ENCODE results near the gene ACY1. TPM values are rescaled to one million over a fixed set of nuclear protein-coding genes. Genes with fewer than 3 reads are reported as not detected.

ACY1 gene
- total RNA-seq, 2 experiments from 2014 or later, result 18.1 to 21.3 TPM

- Mint-ChIP-seq H3K27me3 (no peaks in the 10 kb centered on the region), H3K4me3 (peak overlapping the region; percentile 98), H3K4me1 (peaks cover 30% of the 10 kb centered on the region), H3K9me3 (ENCODE audit: low read depth) (no peaks in the 10 kb centered on the region), H3K36me3 (no peaks in the 10 kb centered on the region), H3K27ac (peak overlapping the region; percentile 92)
- ATAC-seq (peak; percentile 24), DNase-seq (no peak)
- CTCF ChIA-PET, result interaction anchor here (0.7 to 4.8 kb wide), 25 partner anchors 9 to 585 kb away, joined by 3 to 70 read pairs (median 6); partner anchors contain the start of genes ACY1, DCAF1, DUSP7 and GPR62
Observed at GRCh38 chr3:51974277-51974962, 8.9 kb upstream of the ACY1 start.

DNA sequence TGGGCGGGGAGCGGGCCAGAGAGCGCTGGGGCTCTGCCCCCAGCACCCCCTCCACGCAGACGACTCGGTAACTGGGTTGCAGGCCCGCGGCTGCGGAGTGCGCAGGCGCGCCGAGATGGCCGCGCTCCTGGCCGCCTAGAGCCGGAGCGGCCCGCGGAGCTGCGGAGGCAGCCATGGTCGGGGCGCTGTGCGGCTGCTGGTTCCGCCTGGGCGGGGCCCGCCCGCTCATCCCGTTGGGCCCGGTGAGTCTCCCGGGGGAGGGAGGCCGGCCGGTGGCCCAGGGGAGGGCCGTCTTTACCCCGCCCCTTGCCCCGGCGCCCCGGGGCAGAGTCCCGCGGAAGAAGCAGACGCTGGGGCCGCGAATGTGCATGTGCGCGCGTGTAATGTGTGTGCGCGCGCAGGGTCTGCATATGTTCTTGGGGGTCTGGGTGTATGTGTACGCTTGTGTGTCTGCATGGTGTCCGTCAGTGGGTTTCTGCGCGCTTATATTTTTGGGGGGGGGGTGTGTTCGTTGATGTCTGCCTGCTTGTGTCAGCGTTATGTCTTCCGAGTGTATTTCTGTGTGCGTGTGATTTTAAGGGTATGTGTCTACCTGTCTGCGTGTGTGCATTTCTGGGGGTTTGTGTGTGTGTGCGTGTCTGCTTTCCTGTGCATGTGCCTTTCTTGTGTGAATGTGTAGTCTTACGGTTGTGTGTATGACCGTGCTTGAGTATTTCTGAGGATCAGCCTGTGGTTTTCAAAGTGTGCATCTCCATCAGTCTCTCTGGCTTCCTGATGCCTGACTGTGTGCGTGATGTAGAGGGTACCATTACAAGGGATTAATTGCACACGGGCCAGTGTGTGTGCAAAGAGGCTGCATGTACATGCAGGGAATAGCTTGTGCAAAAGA, 8.1 kb upstream of the ACY1 start, which contains the start of gene ABHD14A:
ABHD14A (plus strand) TSS at position 102 of the 889 bp plus-strand sequence; CDS start at position 174, 72 bp downstream.
- peak; percentile 77 for DNase-seq
- Mint-ChIP-seq H3K27me3 (no peaks in the 10 kb centered on the region), H3K27ac (peak within 1 kb of the TSS; percentile 92), H3K36me3 (no peaks in the 10 kb centered on the region), H3K4me1 (peaks cover 30% of the 10 kb centered on the region), H3K4me3 (peak within 1 kb of the TSS; percentile 98), H3K9me3 (ENCODE audit: low read depth) (no peaks in the 10 kb centered on the region)
- peak; percentile 83 for ATAC-seq
- CTCF ChIA-PET, result interaction anchor here (0.7 to 4.8 kb wide), 9 partner anchors 8 to 180 kb away, joined by 5 to 70 read pairs (median 15); partner anchors contain the start of genes ACY1, DUSP7, PARP3 and POC1A

DNA sequence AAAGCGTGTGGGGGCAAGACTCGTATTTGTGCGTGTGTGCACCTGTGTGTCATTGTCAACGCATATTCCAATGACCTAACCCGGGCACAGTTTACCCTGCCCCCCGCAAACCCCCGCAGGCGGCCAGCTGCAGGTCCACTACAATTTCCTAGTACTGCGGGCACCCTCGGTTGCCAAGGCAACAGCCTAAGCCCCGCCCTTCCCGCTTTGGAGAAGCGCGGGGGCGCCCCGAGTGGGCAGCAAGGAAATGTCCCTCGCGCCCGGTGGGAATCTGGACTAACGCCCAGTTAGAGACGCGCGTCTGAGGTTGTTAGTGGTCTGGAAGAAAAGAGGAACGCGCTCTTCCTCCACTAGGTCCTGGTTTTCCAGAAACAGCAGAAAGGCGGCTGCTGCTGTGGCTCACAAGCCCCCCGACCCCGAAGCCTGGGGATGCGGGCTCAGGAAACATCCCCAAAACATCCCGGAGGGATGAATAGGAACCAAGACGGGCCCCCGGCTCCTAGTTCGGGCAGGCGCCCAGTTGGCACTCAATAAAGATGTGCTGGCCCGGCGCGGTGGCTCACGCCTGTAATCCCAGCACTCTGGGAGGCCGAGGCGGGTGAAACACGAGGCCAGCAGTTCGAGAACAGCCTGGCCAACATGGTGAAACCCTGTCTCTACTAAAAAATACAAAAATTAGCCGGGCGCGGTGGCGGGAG, 7.3 kb upstream of the ACY1 start:
- Mint-ChIP-seq H3K9me3 (ENCODE audit: low read depth) (no peaks in the 10 kb centered on the region), H3K4me3 (peak overlapping the region; percentile 79), H3K36me3 (no peaks in the 10 kb centered on the region), H3K27ac (no peak overlapping the region), H3K27me3 (no peaks in the 10 kb centered on the region), H3K4me1 (peaks cover 34% of the 10 kb centered on the region)
- CTCF ChIA-PET, result interaction anchor here (1.1 to 4.8 kb wide), 2 partner anchors 8 to 34 kb away, joined by 4 to 65 read pairs; partner anchors contain the start of genes PARP3 and RRP9
- DNase-seq, result peak; percentile 66
- no peak for ATAC-seq

- peaks cover 40% of the 10 kb centered on the region for H3K4me1 Mint-ChIP-seq
- no peaks in the 10 kb centered on the region for H3K27me3 Mint-ChIP-seq
- ATAC-seq, result no peak
- CTCF ChIA-PET, result interaction anchor here (0.8 to 1.4 kb wide), 3 partner anchors 24 to 145 kb away, joined by 3 to 4 read pairs (median 3); partner anchors contain the start of gene RRP9
- H3K36me3 Mint-ChIP-seq, result peaks cover 3% of the 10 kb centered on the region
- H3K27ac Mint-ChIP-seq, result peak overlapping the region; percentile 61
- H3K4me3 Mint-ChIP-seq, result no peak overlapping the region
- peak; percentile 63 for DNase-seq
- H3K9me3 Mint-ChIP-seq (ENCODE audit: low read depth), result no peaks in the 10 kb centered on the region
Observed at GRCh38 chr3:51977446-51978142, 5.7 kb upstream of the ACY1 start.

- H3K9me3 Mint-ChIP-seq (ENCODE audit: low read depth), result no peaks in the 10 kb centered on the region
- peaks cover 3% of the 10 kb centered on the region for H3K36me3 Mint-ChIP-seq
- H3K4me3 Mint-ChIP-seq, result no peak overlapping the region
- H3K4me1 Mint-ChIP-seq, result peaks cover 42% of the 10 kb centered on the region
- CTCF ChIA-PET, result interaction anchor here (1.4 kb wide), 1 partner anchor 23 kb away, joined by 3 read pairs; no protein-coding TSS in a partner anchor
- DNase-seq (no peak), ATAC-seq (no peak)
- no peaks in the 10 kb centered on the region for H3K27me3 Mint-ChIP-seq
- no peak overlapping the region for H3K27ac Mint-ChIP-seq
Observed at GRCh38 chr3:51978143-51978502, 5.2 kb upstream of the ACY1 start.

- peaks cover 3% of the 10 kb centered on the region for H3K36me3 Mint-ChIP-seq
- H3K27me3 Mint-ChIP-seq, result no peaks in the 10 kb centered on the region
- peaks cover 44% of the 10 kb centered on the region for H3K4me1 Mint-ChIP-seq
- no peaks in the 10 kb centered on the region for H3K9me3 Mint-ChIP-seq (ENCODE audit: low read depth)
- CTCF ChIA-PET, result interaction anchor here (0.9 kb wide), 1 partner anchor 39 kb away, joined by 3 read pairs; the partner anchor contains the start of gene RRP9
- ATAC-seq (no peak), DNase-seq (no peak)
- H3K4me3 Mint-ChIP-seq, result no peak overlapping the region
- no peak overlapping the region for H3K27ac Mint-ChIP-seq
Observed at GRCh38 chr3:51980253-51980652, 3.1 kb upstream of the ACY1 start.

DNA sequence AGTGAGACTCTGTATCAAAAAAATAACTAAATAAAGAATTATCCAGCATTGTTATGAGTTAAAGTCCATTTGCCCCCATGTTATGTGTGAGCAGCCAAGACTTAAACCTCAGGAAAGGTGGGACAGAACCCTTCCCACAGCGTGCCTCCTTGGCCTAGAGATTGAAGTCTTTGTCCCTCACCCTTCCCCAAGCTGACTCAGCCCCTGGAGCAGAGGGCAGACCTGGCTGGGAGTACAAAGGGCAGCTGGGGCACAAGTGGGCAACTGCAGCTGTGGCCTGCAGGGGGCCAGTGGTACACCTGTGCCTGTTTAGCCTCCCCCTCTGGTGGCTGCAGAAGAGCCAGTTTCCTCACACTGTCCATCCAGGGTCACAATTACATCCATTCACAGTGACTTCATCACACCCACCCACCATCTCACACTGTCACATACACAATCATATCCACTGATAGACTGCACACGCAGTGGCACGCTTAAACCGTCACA, 940 bp upstream of the ACY1 start:
- Mint-ChIP-seq H3K27me3 (no peaks in the 10 kb centered on the region), H3K27ac (peak overlapping the region; percentile 88), H3K36me3 (peaks cover 3% of the 10 kb centered on the region), H3K4me1 (peaks cover 30% of the 10 kb centered on the region), H3K9me3 (ENCODE audit: low read depth) (no peaks in the 10 kb centered on the region), H3K4me3 (peak overlapping the region; percentile 98)
- DNase-seq (peak; percentile 62), ATAC-seq (peak; percentile 38)
- CTCF ChIA-PET, result interaction anchor here (0.8 to 4.1 kb wide), 19 partner anchors 9 to 1062 kb away, joined by 3 to 70 read pairs (median 4); partner anchors contain the start of genes ABHD14A, ABHD14B, DUSP7 and GPR62

DNA sequence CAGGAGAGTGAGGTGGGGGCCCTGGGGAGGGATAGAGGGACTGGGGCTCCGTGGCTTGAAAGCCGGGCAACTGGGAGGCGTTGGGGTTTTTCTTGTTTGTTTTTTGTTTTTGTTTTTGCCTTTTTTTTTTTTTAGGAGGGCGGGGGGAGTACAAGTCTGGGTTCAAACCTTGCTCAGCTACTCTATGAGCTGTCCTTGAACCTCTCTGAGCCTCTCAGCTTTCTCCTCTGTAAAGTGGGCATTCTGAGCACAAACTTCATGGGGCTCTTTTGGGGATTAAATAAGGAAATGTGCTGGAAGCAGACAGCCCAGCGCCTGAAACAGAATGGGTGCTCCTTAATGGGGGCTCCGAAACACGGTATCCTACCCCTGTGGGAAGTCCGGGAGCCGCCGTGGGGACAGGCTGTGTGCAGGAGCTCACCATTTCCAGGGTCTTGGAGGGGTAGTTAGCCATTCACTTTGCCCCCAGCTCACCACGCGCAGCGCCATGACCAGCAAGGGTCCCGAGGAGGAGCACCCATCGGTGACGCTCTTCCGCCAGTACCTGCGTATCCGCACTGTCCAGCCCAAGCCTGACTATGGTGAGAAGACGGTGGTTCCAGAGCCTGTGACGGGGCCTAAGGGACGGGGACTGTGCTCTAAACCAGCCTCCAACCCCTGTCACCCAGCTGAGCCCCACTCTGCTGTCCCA, 388 bp downstream of the ACY1 start:
- peaks cover 3% of the 10 kb centered on the region for H3K36me3 Mint-ChIP-seq
- peak overlapping the region; percentile 88 for H3K27ac Mint-ChIP-seq
- H3K27me3 Mint-ChIP-seq, result no peaks in the 10 kb centered on the region
- CTCF ChIA-PET, result interaction anchor here (0.7 to 4.1 kb wide), 14 partner anchors 8 to 304 kb away, joined by 3 to 70 read pairs (median 7); partner anchors contain the start of genes ABHD14A, ABHD14B, DUSP7 and GLYCTK
- H3K4me1 Mint-ChIP-seq, result peaks cover 29% of the 10 kb centered on the region
- H3K9me3 Mint-ChIP-seq (ENCODE audit: low read depth), result no peaks in the 10 kb centered on the region
- ATAC-seq, result peak; percentile 1
- peak overlapping the region; percentile 98 for H3K4me3 Mint-ChIP-seq
- DNase-seq, result no peak

DNA sequence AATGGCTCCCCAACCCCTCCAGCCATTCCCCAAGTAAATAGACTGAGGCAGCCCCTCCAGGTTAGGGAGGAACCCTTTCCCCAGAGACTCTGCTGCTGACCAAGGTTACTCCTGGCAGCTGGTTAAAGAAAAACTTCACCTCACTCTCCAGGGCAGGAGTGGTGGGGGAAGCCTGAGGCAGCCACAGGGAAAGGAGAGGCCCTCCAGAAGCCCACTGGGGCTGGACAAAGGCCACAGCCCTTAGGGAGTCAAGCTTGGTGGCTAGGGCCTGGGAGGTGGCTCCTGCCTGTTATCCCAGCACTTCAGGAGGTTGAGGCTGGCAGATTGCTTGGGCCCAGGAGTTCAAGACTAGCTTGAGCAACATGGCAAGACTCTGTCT, 923 bp downstream of the ACY1 start:
- CTCF ChIA-PET, result interaction anchor here (0.8 to 4.1 kb wide), 5 partner anchors 11 to 68 kb away, joined by 4 to 70 read pairs (median 24); partner anchors contain the start of genes ABHD14A, ABHD14B, PARP3 and RPL29
- no peak for DNase-seq
- ATAC-seq, result no peak
- Mint-ChIP-seq H3K4me1 (peaks cover 29% of the 10 kb centered on the region), H3K4me3 (no peak overlapping the region), H3K36me3 (peaks cover 3% of the 10 kb centered on the region), H3K27me3 (no peaks in the 10 kb centered on the region), H3K27ac (peak overlapping the region; percentile 52), H3K9me3 (ENCODE audit: low read depth) (no peaks in the 10 kb centered on the region)

DNA sequence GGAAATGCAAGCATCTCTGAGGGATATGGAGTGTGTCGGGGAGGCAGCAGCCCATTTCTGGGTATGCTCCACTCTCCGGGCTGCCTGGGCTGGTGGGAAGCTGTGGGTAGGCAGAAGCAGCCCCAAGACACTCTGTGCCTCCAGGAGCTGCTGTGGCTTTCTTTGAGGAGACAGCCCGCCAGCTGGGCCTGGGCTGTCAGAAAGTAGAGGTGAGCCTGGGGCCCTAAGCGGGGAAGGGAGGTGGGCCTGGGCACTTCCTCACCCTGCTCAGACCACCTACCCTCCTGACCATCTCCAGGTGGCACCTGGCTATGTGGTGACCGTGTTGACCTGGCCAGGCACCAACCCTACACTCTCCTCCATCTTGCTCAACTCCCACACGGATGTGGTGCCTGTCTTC, 1.7 kb downstream of the ACY1 start:
- no peaks in the 10 kb centered on the region for H3K27me3 Mint-ChIP-seq
- ATAC-seq (no peak), DNase-seq (no peak)
- no peaks in the 10 kb centered on the region for H3K9me3 Mint-ChIP-seq (ENCODE audit: low read depth)
- H3K36me3 Mint-ChIP-seq, result peaks cover 3% of the 10 kb centered on the region
- peaks cover 29% of the 10 kb centered on the region for H3K4me1 Mint-ChIP-seq
- no peak overlapping the region for H3K4me3 Mint-ChIP-seq
- peak overlapping the region; percentile 42 for H3K27ac Mint-ChIP-seq
- CTCF ChIA-PET, result interaction anchor here (3.6 to 4.1 kb wide), 3 partner anchors 10 to 43 kb away, joined by 24 to 70 read pairs (median 34); partner anchors contain the start of genes ABHD14A, ABHD14B, PARP3 and RPL29

DNA sequence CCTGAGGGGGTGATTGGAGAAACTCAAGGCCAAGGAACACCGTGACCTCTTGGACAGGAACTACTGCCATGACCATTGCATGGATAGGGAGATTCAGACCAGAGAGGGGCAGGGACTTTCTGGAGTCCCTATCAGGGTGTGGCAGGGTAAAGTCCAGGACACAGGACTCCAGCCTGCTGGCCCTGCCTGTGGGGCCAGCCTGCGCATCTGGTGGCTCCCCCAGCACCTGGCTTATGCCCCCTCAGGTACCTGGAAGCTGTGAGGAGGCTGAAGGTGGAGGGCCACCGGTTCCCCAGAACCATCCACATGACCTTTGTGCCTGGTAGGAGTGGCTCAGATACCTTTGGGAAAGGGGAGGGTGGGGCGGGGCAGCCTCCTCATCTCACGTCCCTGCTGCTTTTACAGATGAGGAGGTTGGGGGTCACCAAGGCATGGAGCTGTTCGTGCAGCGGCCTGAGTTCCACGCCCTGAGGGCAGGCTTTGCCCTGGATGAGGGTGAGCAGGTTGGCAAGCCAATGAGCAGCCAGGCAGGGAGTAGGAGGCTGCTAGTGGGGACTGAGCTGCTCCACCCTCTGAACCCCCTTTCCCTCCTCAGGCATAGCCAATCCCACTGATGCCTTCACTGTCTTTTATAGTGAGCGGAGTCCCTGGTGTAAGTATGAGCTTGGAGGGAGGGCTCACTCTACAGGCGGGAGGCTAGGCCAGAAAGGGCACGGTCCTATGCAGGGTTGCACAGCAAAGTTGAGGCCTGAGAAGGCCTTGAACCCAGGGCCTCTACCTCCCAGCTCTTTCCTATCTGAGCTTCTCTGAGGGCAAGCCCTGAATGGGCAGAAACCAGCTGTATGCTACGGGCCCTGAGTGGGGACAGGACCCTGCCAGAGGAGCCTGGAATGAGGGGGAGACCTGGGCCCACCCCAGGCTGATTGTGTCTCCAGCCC, 2.9 kb downstream of the ACY1 start:
- Mint-ChIP-seq H3K4me1 (peaks cover 25% of the 10 kb centered on the region), H3K4me3 (no peak overlapping the region), H3K36me3 (peaks cover 3% of the 10 kb centered on the region), H3K9me3 (ENCODE audit: low read depth) (no peaks in the 10 kb centered on the region), H3K27me3 (no peaks in the 10 kb centered on the region), H3K27ac (no peak overlapping the region)
- ATAC-seq, result no peak
- CTCF ChIA-PET, result interaction anchor here (1.3 to 1.6 kb wide), 3 partner anchors 13 to 26 kb away, joined by 4 to 5 read pairs (median 5); partner anchors contain the start of gene ABHD14B
- no peak for DNase-seq

Data from activated CD8-positive, alpha-beta memory T cell treated with anti-CD3 and anti-CD28 coated beads, Interleukin-2, amount 10 ng/mL, durations not matched to agents 7 days and 5 days (primary cell).